HG03175 (cell line): ENCODE results near the gene TMEM14A.

Experiments
- ATAC-seq: cut with Tn5 transposase; IDR thresholded peaks from one replicate; pipeline ENCODE4 v1.9.1; 2021; ENCODE audit warnings: mild to moderate bottlenecking, moderate library complexity; ENCODE audit not compliant: unreplicated experiment

Gene TMEM14A

GRCh38 chr6:52670502-52671409 is at the start of gene TMEM14A:
TSS of gene TMEM14A (plus strand) at chr6:52671113. CDS start at chr6:52677103, 5,990 bp downstream.
- ATAC-seq = peak; percentile 97

GRCh38 chr6:52621631-52622030 is 49.3 kb upstream of the TMEM14A start:
- ATAC-seq = no peak

GRCh38 chr6:52622810-52623209 is 48.1 kb upstream of the TMEM14A start:
- ATAC-seq = no peak

DNA sequence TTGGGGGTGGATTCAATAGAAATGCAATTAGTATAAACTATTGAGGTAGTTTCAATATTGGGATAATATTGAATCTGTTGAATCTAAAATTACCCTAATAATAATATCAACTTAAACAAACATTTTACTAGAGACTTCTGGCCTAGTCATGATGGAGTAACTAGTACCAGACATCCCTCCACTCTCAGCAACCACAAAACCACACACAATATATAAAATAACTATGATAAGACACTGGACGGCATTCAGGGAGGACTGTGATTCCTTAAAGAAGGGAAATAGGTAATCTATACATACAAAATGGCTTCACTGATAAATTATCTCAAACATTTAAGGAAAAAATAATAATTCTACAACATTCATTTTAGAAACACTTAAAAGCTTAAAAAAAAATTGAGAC is 38.9 kb upstream of the TMEM14A start:
- ATAC-seq = no peak

- ATAC-seq = no peak
Measured at GRCh38 chr6:52634211-52634610, 36.7 kb upstream of the TMEM14A start.

- ATAC-seq = no peak
Measured at GRCh38 chr6:52635049-52635577, 35.8 kb upstream of the TMEM14A start.

DNA sequence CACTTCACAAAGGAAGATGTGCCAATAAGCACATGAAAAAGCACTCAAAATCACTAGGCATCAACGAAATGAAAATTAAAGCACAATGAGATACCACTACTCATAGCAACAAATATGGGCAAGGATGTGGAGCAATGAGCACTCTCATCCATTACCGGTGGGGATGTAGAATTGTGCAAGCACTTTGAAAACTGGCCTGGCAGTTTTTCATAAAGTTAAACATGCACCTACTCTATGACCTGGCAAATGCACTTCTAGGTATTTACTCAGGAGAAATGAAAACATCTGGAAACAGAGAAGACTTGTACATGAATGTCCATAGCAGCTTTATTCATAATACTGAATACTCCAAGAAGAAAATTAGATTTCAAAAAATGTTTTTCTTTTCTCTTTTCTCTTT is 34.1 kb upstream of the TMEM14A start:
- no peak for ATAC-seq

DNA sequence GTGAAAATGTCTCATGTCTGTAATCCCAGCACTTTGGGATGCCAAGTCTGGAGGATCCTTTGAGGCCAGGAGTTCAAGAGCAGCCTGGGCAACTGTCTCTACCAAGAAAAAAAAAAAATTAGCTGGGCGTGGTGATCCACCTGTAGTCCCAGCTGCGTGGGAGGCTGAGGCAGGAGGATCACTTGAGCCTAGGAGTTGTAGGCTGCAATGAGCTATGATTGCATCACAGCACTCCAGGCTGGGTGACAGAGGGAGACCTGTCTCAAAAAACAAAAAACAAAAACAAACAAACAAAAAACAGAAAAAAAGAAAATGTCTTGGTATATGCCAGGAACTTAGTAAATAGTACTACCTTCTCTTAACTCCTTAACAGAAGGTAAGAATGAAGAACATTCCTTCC is 31.4 kb upstream of the TMEM14A start:
- ATAC-seq = no peak

DNA sequence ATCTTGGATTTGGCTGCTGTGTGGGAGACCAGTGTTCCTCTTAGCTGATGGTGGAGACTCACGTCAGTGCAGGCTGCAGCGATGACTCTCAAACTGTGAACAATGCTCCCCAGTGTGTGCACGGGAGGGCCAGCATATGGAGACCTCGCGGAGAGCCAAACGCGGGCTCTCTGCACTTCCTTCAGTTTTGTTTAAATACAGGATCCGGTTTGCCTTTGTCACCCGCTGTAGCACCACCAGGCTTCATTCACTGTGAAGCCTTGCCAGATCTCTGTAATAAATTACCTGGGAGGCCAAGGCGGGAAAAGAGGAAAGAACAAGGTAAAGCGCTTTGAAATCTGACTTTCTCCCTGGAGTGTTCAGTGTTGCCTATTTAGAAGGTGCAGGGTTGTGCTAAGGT is 30.7 kb upstream of the TMEM14A start:
- no peak for ATAC-seq

DNA sequence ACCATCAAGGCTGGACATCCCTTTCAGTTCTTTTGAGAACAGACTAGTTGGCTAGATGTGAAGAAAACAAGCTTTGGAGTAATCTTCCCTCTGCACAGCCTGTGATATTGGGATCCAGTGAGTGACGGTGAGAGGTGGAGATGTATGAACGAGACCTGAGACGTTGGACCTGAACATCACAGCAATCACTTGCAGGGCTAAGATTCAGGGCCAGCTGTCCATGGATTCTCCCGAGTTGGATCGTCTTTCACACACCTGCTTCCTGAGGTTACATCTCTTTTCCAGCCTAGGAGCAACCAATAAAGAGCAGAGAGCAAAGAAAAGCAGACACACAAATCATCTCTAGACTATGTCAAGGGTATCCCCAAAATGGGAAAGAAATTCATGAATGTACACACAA is 30.0 kb upstream of the TMEM14A start:
- ATAC-seq = no peak

DNA sequence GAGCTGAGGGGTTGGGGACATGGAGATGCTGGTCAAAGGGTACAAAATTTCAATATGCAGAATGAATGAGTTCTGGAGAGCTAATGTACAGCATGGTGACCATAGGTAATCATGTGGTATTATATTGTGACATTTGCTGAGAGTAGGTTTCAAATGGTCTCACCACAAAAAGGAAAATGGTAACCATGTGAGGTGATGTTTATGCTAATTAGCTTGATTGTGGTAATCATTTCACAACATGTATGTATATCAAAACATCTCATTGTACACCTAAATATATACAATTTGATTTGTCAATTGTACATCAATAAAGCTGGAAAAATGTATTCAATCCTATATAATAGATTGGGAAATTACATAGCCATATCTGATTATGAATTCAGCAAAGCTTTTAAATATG is 29.5 kb upstream of the TMEM14A start:
- no peak for ATAC-seq

GRCh38 chr6:52641826-52642225 is 29.1 kb upstream of the TMEM14A start:
- ATAC-seq = no peak

- ATAC-seq = no peak
Measured at GRCh38 chr6:52642368-52642767, 28.5 kb upstream of the TMEM14A start.

DNA sequence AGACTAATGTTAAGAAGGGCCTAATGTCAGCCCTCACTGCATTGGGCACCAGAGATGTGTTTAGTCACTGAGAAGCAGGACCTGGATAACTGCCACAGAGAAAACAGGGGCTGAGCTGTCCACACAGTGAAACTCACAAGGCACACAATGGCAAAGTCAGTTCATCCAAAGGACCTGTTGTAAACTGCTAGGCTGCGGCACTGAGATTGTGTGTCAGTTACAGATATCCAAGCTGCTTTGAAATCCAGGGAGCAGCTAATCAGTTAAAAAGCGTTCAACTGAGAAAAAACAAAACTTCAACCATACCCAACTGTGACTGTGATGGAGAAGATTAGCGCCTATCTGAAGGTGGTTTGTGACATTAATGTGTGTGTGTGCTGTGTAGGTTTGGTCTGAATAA is 27.8 kb upstream of the TMEM14A start:
- ATAC-seq = no peak

DNA sequence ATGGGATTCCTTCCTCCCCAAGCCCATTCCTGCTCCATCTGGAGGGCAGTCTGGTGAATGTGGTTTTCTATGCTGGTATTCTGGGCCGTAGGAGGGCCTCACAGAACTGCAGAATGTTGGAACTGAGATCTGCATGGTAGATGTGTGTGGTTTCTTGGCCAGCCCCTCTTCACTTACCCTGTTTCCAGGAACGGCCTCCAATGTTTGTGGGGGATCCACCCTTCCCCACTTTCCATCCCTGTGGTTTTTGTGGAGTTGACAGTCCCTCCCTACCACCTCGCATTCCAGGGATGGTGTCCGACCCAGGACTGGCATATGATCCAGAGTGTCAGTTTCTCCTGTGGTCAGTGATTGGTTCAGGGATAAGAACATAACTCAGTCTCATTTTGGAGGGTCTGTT is 26.7 kb upstream of the TMEM14A start:
- no peak for ATAC-seq

DNA sequence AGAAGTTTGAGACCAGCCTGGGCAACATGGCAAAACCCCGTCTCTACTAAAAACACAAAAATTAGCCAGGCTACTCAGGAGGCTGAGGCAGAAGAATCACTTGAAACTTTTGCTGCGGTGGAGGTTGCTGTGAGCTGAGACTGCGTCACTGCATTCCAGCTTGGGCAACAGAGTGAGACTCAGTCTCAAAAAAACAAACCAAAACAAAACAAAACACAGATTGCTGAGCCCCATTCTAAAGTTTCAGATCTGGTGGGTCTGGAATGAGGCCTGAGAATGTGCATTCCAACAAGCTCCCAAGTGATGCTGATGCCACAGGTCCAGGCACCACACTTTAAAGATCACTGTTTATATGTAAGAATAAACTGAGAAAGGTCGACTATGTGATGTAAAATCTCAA is 24.9 kb upstream of the TMEM14A start:
- no peak for ATAC-seq

DNA sequence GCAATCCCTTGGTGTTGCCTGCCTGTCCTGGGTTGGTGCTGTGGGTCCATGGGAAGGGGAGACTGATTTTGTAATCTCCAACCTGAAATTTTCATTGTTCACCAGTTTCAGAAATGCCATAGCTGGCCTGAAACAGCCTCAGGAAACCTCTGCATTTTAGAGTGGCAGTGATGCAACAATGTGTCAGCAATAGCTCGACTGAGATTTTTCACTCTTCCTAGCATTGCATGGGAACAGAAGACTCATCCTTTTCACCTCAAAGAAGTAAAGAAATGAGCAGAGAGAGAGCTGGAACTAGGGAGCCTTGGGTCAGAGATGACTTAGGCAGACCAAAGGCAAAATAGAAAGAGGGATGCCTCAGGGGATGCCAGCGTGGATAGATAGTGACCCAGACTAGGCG is 23.7 kb upstream of the TMEM14A start:
- no peak for ATAC-seq

DNA sequence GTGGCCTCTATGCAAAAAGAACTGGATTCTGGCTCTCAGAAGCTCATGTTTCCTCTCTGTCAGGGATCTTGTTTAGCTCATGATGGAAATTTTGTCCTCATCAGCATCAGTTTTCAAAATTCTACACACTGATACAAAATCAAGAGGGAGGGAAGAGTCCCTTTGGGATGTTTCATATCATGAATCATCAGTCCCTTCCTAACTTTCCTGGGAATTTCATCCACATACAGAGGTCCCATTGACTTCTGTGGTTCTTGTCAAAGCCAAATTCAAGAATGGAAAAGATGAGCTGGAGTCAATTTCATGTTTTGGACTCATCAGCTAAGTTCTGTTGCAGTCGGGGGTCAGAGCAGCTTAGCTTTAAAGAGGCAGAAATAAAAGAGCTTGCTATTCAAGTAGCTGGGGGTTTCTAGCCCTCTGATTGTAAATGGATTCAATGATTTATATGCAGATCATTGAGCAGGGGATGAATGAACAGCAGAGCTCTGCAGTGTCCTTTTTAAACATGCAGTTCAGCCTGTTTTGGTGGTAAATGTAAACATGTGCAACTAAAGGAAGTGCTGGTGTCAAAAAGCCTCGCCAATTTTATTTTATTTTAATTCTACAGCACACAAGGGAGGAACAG is 21.3 kb upstream of the TMEM14A start:
- ATAC-seq = no peak

- no peak for ATAC-seq
Measured at GRCh38 chr6:52650941-52651340, 20.0 kb upstream of the TMEM14A start.

DNA sequence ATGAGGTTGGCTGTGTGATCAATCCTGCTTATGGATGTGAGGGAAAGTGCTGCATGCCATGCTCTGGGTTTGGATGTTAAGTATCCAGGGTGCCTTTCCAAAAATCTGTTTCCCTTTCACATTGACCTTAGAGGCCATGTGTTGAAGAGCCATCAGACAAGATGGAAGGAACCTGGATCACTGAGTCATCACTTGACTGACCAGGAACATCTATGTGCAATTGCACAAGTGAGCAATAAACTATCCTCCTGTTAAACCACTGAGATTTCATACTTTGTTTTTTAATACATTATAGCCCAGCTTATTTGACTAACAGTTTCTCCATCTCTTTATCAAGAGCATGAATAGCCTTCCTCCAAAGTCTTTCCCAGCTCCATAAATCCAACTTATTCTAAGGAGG is 17.8 kb upstream of the TMEM14A start:
- no peak for ATAC-seq

DNA sequence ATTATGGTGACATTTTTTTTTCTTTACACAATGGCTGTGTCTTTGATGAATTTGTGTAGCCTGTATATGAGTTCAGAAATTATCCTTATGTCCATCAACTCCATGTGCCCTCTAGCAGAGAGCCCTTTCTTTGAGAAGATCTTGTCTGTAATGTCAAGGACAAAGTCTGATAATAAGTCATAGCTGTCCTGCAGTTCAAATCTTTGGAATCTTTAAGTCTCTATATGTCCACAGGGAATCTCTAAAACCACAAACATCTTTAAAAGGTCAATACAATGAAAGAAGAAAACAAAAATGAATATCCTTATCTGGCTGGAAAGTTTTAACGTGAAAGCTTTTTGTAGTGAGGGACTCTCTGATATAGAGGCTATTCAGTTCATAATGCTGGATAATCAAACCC is 16.9 kb upstream of the TMEM14A start:
- no peak for ATAC-seq

- no peak for ATAC-seq
Measured at GRCh38 chr6:52654592-52654991, 16.3 kb upstream of the TMEM14A start.
